ENCODE data around the gene SNX32.

- no peak for TF ChIP-seq SIN3A (IDR thresholded peaks at IDR 0.05; ENCODE audit: borderline replicate concordance, insufficient read depth, low read depth, low read length)
- TF ChIP-seq, protein P1, sequence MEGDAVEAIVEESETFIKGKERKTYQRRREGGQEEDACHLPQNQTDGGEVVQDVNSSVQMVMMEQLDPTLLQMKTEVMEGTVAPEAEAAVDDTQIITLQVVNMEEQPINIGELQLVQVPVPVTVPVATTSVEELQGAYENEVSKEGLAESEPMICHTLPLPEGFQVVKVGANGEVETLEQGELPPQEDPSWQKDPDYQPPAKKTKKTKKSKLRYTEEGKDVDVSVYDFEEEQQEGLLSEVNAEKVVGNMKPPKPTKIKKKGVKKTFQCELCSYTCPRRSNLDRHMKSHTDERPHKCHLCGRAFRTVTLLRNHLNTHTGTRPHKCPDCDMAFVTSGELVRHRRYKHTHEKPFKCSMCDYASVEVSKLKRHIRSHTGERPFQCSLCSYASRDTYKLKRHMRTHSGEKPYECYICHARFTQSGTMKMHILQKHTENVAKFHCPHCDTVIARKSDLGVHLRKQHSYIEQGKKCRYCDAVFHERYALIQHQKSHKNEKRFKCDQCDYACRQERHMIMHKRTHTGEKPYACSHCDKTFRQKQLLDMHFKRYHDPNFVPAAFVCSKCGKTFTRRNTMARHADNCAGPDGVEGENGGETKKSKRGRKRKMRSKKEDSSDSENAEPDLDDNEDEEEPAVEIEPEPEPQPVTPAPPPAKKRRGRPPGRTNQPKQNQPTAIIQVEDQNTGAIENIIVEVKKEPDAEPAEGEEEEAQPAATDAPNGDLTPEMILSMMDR (IDR thresholded peaks at IDR 0.05) = no peak
Measured at GRCh38 chr11:65821107-65821506, 12.7 kb upstream of the SNX32 start.

All from Panc1 (cell line).